GM21529 (cell line): Measurements from ENCODE around the gene CACNB4.

Experiments
- ATAC-seq: cut with Tn5 transposase; IDR thresholded peaks from one replicate; pipeline ENCODE4 v1.9.1; 2021; ENCODE audit not compliant: unreplicated experiment

CACNB4 gene

GRCh38 chr2:151977631-151978030 is 121.2 kb downstream of the CACNB4 start:
- ATAC-seq = no peak

- ATAC-seq = peak; percentile 81
Observed at GRCh38 chr2:151976945-151977353, 121.9 kb downstream of the CACNB4 start.

- no peak for ATAC-seq
Observed at GRCh38 chr2:151975460-151976414, 123.1 kb downstream of the CACNB4 start.

GRCh38 chr2:151974988-151975387 is 123.9 kb downstream of the CACNB4 start:
- ATAC-seq = no peak

GRCh38 chr2:151973901-151974199 is 125.0 kb downstream of the CACNB4 start:
- no peak for ATAC-seq

GRCh38 chr2:151973013-151973900 is 125.6 kb downstream of the CACNB4 start:
- ATAC-seq = no peak

- ATAC-seq = no peak
Observed at GRCh38 chr2:151972241-151973012, 126.4 kb downstream of the CACNB4 start.

- no peak for ATAC-seq
Observed at GRCh38 chr2:151971301-151972051, 127.4 kb downstream of the CACNB4 start.

GRCh38 chr2:151968770-151969470 is 129.9 kb downstream of the CACNB4 start:
- no peak for ATAC-seq

GRCh38 chr2:151967829-151968722 is 130.8 kb downstream of the CACNB4 start:
- ATAC-seq = no peak

GRCh38 chr2:151965884-151966283 is 133.0 kb downstream of the CACNB4 start:
- no peak for ATAC-seq

- no peak for ATAC-seq
Observed at GRCh38 chr2:151961558-151961957, 137.3 kb downstream of the CACNB4 start.

- no peak for ATAC-seq
Observed at GRCh38 chr2:151959238-151959637, 139.6 kb downstream of the CACNB4 start.

- no peak for ATAC-seq
Observed at GRCh38 chr2:151953467-151953866, 145.4 kb downstream of the CACNB4 start.

GRCh38 chr2:151952691-151953456 is 146.0 kb downstream of the CACNB4 start:
- ATAC-seq = no peak

- ATAC-seq = peak; percentile 52
Observed at GRCh38 chr2:151947813-151948165, 151.1 kb downstream of the CACNB4 start.

GRCh38 chr2:151946899-151947812 is 151.7 kb downstream of the CACNB4 start:
- peak; percentile 74 for ATAC-seq
